ENCODE data around the gene DNAJA3.

The DNAJA3 gene

DNA sequence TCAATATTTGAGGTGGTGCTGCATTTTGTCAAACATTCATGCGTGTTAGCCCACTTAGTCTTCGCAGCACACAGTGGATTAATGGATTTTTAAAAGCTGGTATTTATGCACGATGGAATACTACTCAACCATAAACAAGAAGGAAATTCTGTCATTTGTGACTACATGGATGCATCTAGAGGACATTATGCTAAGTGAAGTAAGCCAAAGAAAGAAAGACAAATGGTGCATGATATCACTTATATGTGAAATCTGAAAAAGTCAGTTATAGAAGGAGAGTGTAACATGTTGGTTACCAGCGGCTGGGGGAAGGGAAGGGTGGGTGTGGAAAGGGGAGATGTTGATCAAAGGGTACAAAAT lies 73.5 kb downstream of the DNAJA3 start:
- DNase-seq (ENCODE audit: low read depth) = no peak
- no peak overlapping the region for H3K4me3 ChIP-seq (ENCODE audit: low read depth, low read length)
- no peak for TF ChIP-seq CTCF (IDR thresholded peaks at IDR 0.05; ENCODE audit: insufficient read depth, low read depth, low read length, missing control alignments)

DNA sequence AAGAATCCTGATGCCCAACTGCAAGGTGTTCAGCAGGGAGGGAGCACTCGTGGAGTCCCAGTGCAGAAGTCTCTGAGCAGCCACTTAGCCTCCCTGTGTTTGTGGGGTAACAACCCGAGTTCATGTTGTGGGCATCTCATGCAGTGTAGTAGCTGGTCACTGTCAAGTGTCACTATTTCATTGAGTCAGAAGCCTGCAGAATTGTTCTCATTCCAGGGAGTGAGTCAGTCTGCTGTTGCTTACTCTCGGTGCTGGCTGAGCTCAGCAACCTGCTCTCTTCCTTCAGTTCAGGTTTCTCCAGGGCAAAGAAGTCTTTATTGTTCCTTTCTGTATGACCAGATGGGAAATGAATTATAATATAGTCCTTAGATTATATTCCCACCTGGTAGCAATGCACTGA lies 74.6 kb downstream of the DNAJA3 start:
- TF ChIP-seq CTCF (IDR thresholded peaks at IDR 0.05; ENCODE audit: insufficient read depth, low read depth, low read length, missing control alignments) = no peak
- no peak for DNase-seq (ENCODE audit: low read depth)
- H3K4me3 ChIP-seq (ENCODE audit: low read depth, low read length) = no peak overlapping the region

GRCh38 chr16:4501071-4501478 lies 75.4 kb downstream of the DNAJA3 start:
- DNase-seq (ENCODE audit: low read depth) = no peak
- H3K4me3 ChIP-seq (ENCODE audit: low read depth, low read length) = no peak overlapping the region
- TF ChIP-seq CTCF (IDR thresholded peaks at IDR 0.05; ENCODE audit: insufficient read depth, low read depth, low read length, missing control alignments) = no peak

DNA sequence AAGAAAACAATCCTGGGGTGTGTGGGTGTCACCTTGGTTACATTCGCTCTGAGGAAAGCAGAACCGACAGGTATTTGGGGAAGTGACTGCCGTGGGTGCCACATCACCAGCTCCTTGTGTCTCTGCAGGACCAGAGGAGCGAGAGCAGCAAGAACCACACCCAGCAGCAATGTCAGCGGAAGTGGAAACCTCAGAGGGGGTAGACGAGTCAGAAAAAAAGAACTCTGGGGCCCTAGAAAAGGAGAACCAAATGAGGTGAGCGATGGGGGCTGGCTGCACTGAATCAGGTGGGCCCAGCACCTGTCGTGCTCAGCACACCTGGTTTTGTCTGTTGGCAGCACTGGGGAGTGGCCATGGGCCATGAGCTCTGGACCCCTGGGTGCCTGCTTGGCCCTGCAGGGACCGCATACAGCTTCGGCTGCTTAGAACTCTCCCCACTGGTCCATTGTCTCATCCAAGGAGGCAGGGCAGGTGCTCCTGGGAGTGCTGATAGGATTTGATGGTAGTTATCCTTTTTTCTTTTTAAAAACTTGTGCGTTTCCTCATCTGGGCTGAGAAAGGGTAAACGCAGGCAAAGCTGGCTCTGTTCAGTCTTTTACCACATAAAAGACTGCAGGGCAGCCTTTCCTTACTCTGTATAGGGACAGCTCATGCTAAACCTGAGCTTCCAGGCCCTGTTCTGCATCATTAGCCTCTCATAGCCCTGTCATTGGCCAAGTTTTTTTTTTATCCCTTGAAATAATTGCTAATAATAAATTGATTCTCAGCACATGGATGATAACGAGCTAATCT lies 79.9 kb downstream of the DNAJA3 start:
- no peak overlapping the region for H3K4me3 ChIP-seq (ENCODE audit: low read depth, low read length)
- DNase-seq (ENCODE audit: low read depth) = peak; percentile 84
- TF ChIP-seq CTCF (IDR thresholded peaks at IDR 0.05; ENCODE audit: insufficient read depth, low read depth, low read length, missing control alignments) = no peak

All from GM12865 (cell line).